GM18505 (cell line): ENCODE measurements around the gene KCNG2.

ENCODE experiments used
- ATAC-seq: cut with Tn5 transposase; IDR thresholded peaks from one replicate; pipeline ENCODE4 v1.9.1; 2021; ENCODE audit not compliant: unreplicated experiment
- POLR2A ChIP-seq: IDR thresholded peaks from 4 replicates; pipeline ENCODE4 v1.6.1; 2011; ENCODE audit warnings: borderline replicate concordance; ENCODE audit not compliant: insufficient read depth, insufficient read length; ENCODE audit errors: extremely low read depth

The KCNG2 gene

DNA sequence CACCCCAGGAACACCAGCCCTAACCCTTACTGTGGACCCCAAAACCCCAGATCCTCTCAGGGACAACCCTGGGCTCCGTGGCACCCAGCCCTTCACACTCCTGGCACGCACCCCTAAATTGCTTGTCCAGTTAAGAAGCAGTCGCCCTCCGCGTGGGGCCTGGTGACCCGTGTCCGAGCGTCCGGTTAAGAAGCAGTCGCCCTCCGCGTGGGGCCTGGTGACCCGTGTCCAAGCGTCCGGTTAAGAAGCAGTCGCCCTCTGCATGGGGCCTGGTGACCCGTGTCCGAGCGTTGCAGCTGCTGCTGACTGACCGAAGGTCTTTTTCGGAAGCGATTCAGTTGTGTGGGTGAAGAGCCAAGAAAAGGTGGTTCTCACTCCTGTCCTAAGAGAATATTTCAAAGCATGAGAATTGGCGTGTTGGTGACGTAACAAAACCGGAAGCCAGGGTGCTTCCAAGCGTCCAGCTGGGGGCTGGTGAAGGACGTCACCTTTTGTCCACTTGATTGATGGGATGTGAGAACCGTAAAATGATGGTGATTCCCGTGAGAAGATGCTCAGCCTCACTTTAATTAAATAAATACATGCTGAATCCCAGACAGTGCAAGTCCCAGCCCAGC is 70.5 kb downstream of the KCNG2 start:
- no peak for ATAC-seq
- TF ChIP-seq POLR2A, result no peak

GRCh38 chr18:79868811-79869541 is 71.2 kb downstream of the KCNG2 start:
- no peak for ATAC-seq

GRCh38 chr18:79869591-79870300 is 72.0 kb downstream of the KCNG2 start:
- ATAC-seq, result no peak
- no peak for TF ChIP-seq POLR2A

More at GRCh38 chr18:79868811-79869541, 71.2 kb downstream of the KCNG2 start:
- no peak for TF ChIP-seq POLR2A

GRCh38 chr18:79870301-79871025 is 72.7 kb downstream of the KCNG2 start:
- TF ChIP-seq POLR2A, result no peak

DNA sequence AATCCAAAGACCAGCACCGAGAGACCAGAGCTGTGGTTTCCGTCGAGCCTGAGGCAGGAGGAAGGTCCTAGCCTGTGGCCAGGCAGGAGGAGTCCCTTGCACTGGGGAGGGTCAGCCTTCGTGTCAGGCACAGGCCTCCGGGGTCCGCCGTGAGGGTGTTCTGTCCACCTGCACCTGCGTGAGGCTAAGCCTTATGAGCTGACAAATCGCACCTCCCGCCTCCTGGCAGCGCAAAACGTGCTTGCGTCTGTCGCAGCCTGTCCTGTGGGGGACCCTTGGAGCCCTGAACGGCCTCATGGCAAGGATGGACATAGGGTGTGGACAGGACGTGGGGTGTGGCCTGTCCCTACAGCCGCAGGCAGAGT is 73.3 kb downstream of the KCNG2 start:
- no peak for ATAC-seq
- no peak for TF ChIP-seq POLR2A

More at GRCh38 chr18:79870301-79871025, 72.7 kb downstream of the KCNG2 start:
- no peak for ATAC-seq

- TF ChIP-seq POLR2A, result no peak
- no peak for ATAC-seq
Measured at GRCh38 chr18:79871481-79872091, 73.8 kb downstream of the KCNG2 start.

DNA sequence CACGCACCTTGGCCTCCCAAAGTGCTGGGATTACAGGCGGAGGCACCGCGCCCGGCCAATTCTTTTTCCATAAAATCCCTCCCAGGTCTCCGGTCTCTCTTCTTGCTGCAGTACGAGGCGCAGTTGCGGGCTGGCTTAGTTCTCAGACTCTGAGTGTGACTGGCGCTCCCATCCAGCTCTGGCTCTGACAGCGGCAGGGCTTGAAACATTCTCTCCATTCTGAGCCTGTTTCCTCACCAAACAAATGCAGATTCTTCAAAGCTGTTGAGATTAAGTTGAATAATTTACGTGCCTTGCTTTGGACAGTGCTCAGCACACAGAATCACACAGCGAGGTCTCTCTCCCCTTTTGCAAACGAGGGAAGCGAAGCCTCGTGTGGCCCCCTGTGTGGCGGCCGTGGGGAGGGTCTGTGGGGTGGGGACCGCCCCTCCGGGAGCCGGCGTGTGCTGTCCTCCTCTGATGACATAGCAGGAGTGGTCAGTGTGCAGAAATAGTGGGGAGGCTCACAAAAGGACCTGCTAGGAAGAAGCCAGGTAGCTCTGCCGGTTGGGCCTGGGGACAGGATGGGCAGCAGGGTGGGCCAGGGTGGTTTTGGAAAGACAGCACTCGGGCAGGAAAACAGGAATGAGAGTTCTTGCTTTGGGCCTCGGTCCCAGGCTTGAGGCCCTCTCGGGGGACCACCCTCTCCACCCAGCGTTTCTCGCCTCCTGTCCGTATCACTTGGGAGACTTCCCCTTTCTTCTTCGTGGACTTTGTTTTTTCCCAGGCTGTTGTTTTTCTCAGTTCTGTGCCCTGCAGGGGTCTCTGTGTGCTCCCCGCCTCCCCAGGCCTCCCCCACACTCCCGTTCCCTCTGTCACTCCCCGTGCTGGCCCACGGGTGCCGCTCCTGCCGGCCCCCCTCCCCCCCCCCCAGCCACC is 75.0 kb downstream of the KCNG2 start:
- ATAC-seq, result no peak
- TF ChIP-seq POLR2A, result no peak

- ATAC-seq, result no peak
Measured at GRCh38 chr18:79873449-79874110, 75.8 kb downstream of the KCNG2 start.

GRCh38 chr18:79874553-79875530 is 77.1 kb downstream of the KCNG2 start:
- TF ChIP-seq POLR2A, result no peak
- no peak for ATAC-seq

More at GRCh38 chr18:79873449-79874110, 75.8 kb downstream of the KCNG2 start:
- no peak for TF ChIP-seq POLR2A

DNA sequence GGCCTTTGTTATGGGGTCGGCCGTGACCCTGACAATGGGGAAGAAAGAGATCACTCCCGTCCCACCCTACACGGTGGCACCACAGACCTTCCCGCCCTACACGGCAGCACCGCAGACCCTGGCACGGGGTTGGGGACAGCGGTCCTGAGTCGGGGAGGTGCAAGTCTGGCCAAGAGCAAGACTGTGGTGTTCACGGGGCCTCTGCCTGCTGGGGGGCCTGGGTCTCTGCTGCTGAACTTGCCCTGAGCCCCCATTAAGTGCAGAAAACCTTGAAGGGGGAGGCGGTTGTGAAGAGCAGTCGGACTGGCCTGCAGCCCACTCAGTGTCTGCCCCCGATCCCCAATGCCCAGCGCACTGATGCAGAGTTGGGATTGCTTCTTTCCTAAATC is 77.8 kb downstream of the KCNG2 start:
- TF ChIP-seq POLR2A, result no peak
- ATAC-seq, result no peak
